Naive thymus-derived CD4-positive, alpha-beta T cell (primary cell): ENCODE data around the gene SLA2. TPM values are rescaled to one million over a fixed set of nuclear protein-coding genes. Genes with fewer than 3 reads are reported as not detected.
"Not testable (repeated sequence)": the region's sequence is repeated elsewhere in the genome, so short reads cannot be mapped to it uniquely, and the experiment has no call there.

Source experiments
- ATAC-seq: fragments of 150-1000 bp; cut with Tn5 transposase; 2 replicates; pipeline ENCODE4 v1.10.0; 2021; ENCODE audit warnings: mild to moderate bottlenecking, moderate library complexity
- CTCF ChIA-PET: fragments of 350-600 bp; sonication (Branson Sonifier 250); formaldehyde crosslinking; loops from one replicate; lab custom pipeline; 2021; ENCODE audit warnings: antibody characterized with exemption; lab: Charles Lee
- POLR2A ChIA-PET: fragments of 350-600 bp; sonication (Branson Sonifier 250); formaldehyde crosslinking; loops from one replicate; lab custom pipeline; 2021; ENCODE audit warnings: antibody characterized with exemption, inconsistent platforms; lab: Charles Lee
- DNase-seq, 9 donors: peaks; one replicate each; pipeline versions ENCODE4 v3.0.0 to v3.0.0-alpha.2; 2020 to 2022; ENCODE audit warnings: mixed read lengths in 1 of 9
- H3K27ac ChIP-seq: one replicate; pipeline ENCODE4 v1.7.0; 2013; ENCODE audit warnings: mild to moderate bottlenecking, low read depth, low read length, moderate library complexity
- H3K27me3 ChIP-seq, 2 donors: one replicate each; pipeline ENCODE4 v1.7.0; 2013; ENCODE audit warnings: low read length in 2 of 2, mild to moderate bottlenecking in 2 of 2, moderate library complexity in 2 of 2; ENCODE audit not compliant: control insufficient read depth in 2 of 2, insufficient read depth in 2 of 2
- H3K36me3 ChIP-seq, 3 experiments: 1 replicate in 2 of 3; 2 replicates in 1 of 3; pipeline ENCODE4 v1.7.0; 2013; ENCODE audit warnings: low read length in 3 of 3, mild to moderate bottlenecking in 3 of 3, moderate library complexity in 1 of 3; ENCODE audit not compliant: insufficient read depth in 3 of 3, control insufficient read depth in 2 of 3
- H3K4me1 ChIP-seq, 2 donors: one replicate each; pipeline ENCODE4 v1.7.0; 2013; ENCODE audit warnings: low read length in 2 of 2, mild to moderate bottlenecking in 2 of 2, moderate library complexity in 1 of 2; ENCODE audit not compliant: control insufficient read depth in 2 of 2, insufficient read depth in 2 of 2
- H3K4me3 ChIP-seq: 2 replicates; pipeline ENCODE4 v1.7.0; 2013; ENCODE audit warnings: mild to moderate bottlenecking, low read length
- H3K9me3 ChIP-seq, 3 experiments: 1 replicate in 2 of 3; 2 replicates in 1 of 3; pipeline ENCODE4 v1.7.0; 2013; ENCODE audit warnings: low read length in 3 of 3; ENCODE audit not compliant: control insufficient read depth in 2 of 3
- H3K27ac Mint-ChIP-seq, 9 donors: one replicate each; pipeline ENCODE4 v1.8.0; 2020 to 2022; ENCODE audit warnings: mixed read lengths in 9 of 9, mild to moderate bottlenecking in 8 of 9, moderate library complexity in 5 of 9, inconsistent platforms in 2 of 9
- H3K27me3 Mint-ChIP-seq, 5 donors: one replicate each; pipeline ENCODE4 v1.8.0; 2021 to 2022; ENCODE audit warnings: mixed read lengths in 5 of 5, mild to moderate bottlenecking in 1 of 5
- H3K36me3 Mint-ChIP-seq, 5 donors: one replicate each; pipeline ENCODE4 v1.8.0; 2020 to 2022; ENCODE audit warnings: mixed read lengths in 5 of 5, mild to moderate bottlenecking in 3 of 5, inconsistent platforms in 1 of 5
- H3K4me1 Mint-ChIP-seq, 7 donors: one replicate each; pipeline ENCODE4 v1.8.0; 2020 to 2022; ENCODE audit warnings: mixed read lengths in 7 of 7, mild to moderate bottlenecking in 3 of 7, inconsistent platforms in 1 of 7
- H3K4me3 Mint-ChIP-seq, 10 donors: one replicate each; pipeline ENCODE4 v1.8.0; 2020 to 2022; ENCODE audit warnings: mild to moderate bottlenecking in 10 of 10, mixed read lengths in 10 of 10, moderate library complexity in 6 of 10, inconsistent platforms in 2 of 10
- H3K9me3 Mint-ChIP-seq, 11 donors: one replicate each; pipeline ENCODE4 v1.8.0; 2020 to 2022; ENCODE audit warnings: mixed read lengths in 11 of 11, mild to moderate bottlenecking in 4 of 11, inconsistent platforms in 1 of 11, moderate library complexity in 1 of 11
- intact Hi-C, 2 donors: fragments of 100-400 bp; cut with micrococcal nuclease; formaldehyde crosslinking; loops; one replicate each; pipeline ENCODE4 v1.15.1; 2023
- polyA plus RNA-seq, 2 donors: library from polyadenylated mRNA; unstranded; fragments of 300-500 nt; fragmentation: Illumina TruSeq; gene quantifications; one replicate each; pipeline ENCODE4 v1.2.3, GENCODE V29; 2021
- total RNA-seq, 6 experiments: library from RNA in 5 of 6; stranded (reverse) in 5 of 6; gene quantifications; 1 replicate in 5 of 6; 2 replicates in 1 of 6; pipeline ENCODE4 v1.2.3 and lab custom pipeline; 2021 to 2026

The SLA2 gene
- total and polyA plus RNA-seq, 7 experiments from 2014 or later: 11.0 to 80.7 (median 29.2) TPM

DNA sequence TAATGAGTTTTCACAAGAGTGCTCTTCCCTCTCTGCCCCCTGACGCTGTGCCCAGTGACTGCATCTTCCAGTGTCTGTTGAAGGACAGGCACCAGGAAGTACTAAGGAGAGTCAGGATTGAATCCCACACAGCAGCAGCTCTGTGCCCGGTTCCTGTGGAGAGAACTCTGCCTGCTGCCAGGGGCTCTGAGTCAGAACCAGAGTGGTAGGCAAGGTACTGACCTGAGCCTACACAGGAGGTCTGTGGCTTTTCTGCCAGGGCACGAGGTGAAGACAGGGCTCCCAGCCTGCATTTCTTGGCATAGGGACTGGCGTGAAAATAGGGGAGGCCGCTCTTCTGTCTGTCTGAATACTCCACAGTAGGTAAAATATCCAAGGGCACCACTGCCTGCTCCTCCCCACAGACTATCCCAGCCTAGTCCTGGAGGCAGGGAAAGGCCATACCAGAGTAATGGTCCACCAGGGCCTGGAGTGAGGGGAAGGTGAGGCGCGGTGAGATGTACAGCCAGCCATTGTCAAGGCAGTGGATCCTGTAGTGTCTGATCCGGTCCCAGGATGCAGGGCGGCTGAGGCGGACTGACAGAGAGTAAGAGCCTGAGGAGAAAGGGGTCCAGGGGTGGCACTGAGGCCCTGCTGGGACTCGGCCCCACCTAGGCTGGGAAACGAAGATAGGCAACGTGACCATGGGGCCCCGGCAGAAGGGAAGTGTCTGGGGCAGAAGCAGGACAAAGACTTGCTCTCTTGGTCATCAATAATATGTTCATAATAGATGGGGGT is 31.0 kb downstream of the SLA2 start:
- intact Hi-C loops: loop anchor here (5.0 to 10.0 kb wide), 2 partner anchors 247 to 250 kb away; a partner anchor contains a TSS
- H3K27me3 Mint-ChIP-seq: no peaks in the 10 kb centered on the region

DNA sequence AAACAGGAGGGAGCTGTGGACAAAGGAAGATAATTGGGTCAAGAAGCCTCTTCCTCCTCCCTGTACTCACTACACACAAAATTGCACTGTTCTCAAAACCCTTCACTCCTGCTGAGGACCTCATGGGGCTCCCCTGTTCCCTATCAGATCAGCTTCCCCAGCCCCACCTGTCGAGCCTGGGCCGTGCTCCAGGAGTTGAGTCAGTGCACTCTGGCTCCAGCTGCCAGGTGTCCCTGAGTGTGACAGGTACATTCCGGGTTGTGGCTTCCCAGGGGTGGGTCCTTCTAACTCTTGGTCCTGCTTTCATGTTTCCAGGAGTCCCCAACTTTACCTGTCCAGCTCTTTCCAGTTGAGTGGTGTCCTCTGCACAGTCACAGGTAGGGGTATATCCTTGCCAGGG is 32.0 kb downstream of the SLA2 start:
- CTCF ChIA-PET: interaction anchor here (0.5 to 2.9 kb wide), 6 partner anchors 21 to 242 kb away, joined by 3 to 15 read pairs (median 4); partner anchors contain the start of gene SLA2
- intact Hi-C loops: loop anchor here (2.0 to 10.0 kb wide), 4 partner anchors 31 to 251 kb away; partner anchors contain the start of gene NDRG3 (in 1 of the 2)
- Mint-ChIP-seq H3K4me1 (peaks cover 5 to 28% (median 18%) of the 10 kb centered on the region in 7 donors), H3K27ac (peak overlapping the region in 5 of 9 donors; percentile 14 to 85 (median 33)), H3K9me3 (peaks cover 0 to 2% (median 0%) of the 10 kb centered on the region in 11 donors), H3K4me3 (no peak overlapping the region), H3K36me3 (peaks cover 0 to 36% (median 7%) of the 10 kb centered on the region in 5 donors), H3K27me3 (no peaks in the 10 kb centered on the region)
- no peaks in the 10 kb centered on the region for H3K4me1 ChIP-seq
- no peak overlapping the region for H3K4me3 ChIP-seq
- H3K27me3 ChIP-seq: no peaks in the 10 kb centered on the region
- POLR2A ChIA-PET: interaction anchor here (0.9 to 2.4 kb wide), 3 partner anchors 8 to 42 kb away, joined by 3 to 15 read pairs (median 3); partner anchors contain the start of genes RAB5IF and SLA2
- peaks cover 14 to 65% (median 24%) of the 10 kb centered on the region in 3 experiments for H3K36me3 ChIP-seq
- ATAC-seq: no peak
- DNase-seq: no peak
- H3K27ac ChIP-seq: peak overlapping the region; percentile 21
- no peaks in the 10 kb centered on the region for H3K9me3 ChIP-seq

More for the DNA sequence above, 31.0 kb downstream of the SLA2 start:
- Mint-ChIP-seq H3K36me3 (peaks cover 0 to 29% (median 7%) of the 10 kb centered on the region in 5 donors), H3K27ac (peak overlapping the region in 8 of 9 donors; percentile 17 to 77 (median 50)), H3K4me1 (peaks cover 5 to 21% (median 18%) of the 10 kb centered on the region in 7 donors), H3K4me3 (no peak overlapping the region), H3K9me3 (no peaks in the 10 kb centered on the region)
- Histone ChIP-seq H3K27ac (peak overlapping the region; percentile 41), H3K4me1 (no peaks in the 10 kb centered on the region), H3K27me3 (no peaks in the 10 kb centered on the region), H3K36me3 (peaks cover 10 to 55% (median 24%) of the 10 kb centered on the region in 3 experiments), H3K4me3 (no peak overlapping the region), H3K9me3 (no peaks in the 10 kb centered on the region)
- POLR2A ChIA-PET: interaction anchor here (0.7 to 2.4 kb wide), 3 partner anchors 9 to 1636 kb away, joined by 3 to 15 read pairs (median 3); partner anchors contain the start of genes RAB5IF and SLA2
- ATAC-seq: no peak
- DNase-seq: no peak
- CTCF ChIA-PET: interaction anchor here (0.8 to 2.9 kb wide), 3 partner anchors 31 to 241 kb away, joined by 3 to 15 read pairs (median 7); partner anchors contain the start of gene SLA2

GRCh38 chr20:36611625-36612024 is 34.4 kb downstream of the SLA2 start:
- Mint-ChIP-seq H3K27ac (peak overlapping the region in 2 of 9 donors; percentile 43 to 72), H3K9me3 (peaks cover 0 to 2% (median 0%) of the 10 kb centered on the region in 11 donors), H3K36me3 (peaks cover 0 to 36% (median 7%) of the 10 kb centered on the region in 5 donors), H3K4me1 (peaks cover 16 to 42% (median 27%) of the 10 kb centered on the region in 7 donors), H3K27me3 (no peaks in the 10 kb centered on the region), H3K4me3 (no peak overlapping the region)
- ChIA-PET POLR2A (interaction anchor here (0.7 to 0.9 kb wide), 3 partner anchors 34 to 135 kb away, joined by 3 to 4 read pairs (median 3); partner anchors contain the start of genes NDRG3 and SLA2), CTCF (interaction anchor here (0.9 to 2.9 kb wide), 8 partner anchors 18 to 145 kb away, joined by 3 to 43 read pairs (median 4); partner anchors contain the start of gene SLA2)
- no peak for DNase-seq
- H3K27ac ChIP-seq: no peak overlapping the region
- intact Hi-C loops: loop anchor here (1.0 to 10.0 kb wide), 9 partner anchors 33 to 276 kb away; partner anchors contain the start of genes DSN1 (in 1 of the 2), NDRG3 (in 1 of the 2) and SLA2 (in 1 of the 2)
- no peak for ATAC-seq
- H3K4me3 ChIP-seq: no peak overlapping the region
- peaks cover 13% of the 10 kb centered on the region in 2 donors for H3K4me1 ChIP-seq
- H3K36me3 ChIP-seq: peaks cover 14 to 79% (median 28%) of the 10 kb centered on the region in 3 experiments
- H3K27me3 ChIP-seq: no peaks in the 10 kb centered on the region
- H3K9me3 ChIP-seq: no peaks in the 10 kb centered on the region

- not testable (repeated sequence) for H3K9me3 ChIP-seq, H3K9me3 Mint-ChIP-seq, H3K27me3 Mint-ChIP-seq, DNase-seq, H3K27me3 ChIP-seq, H3K4me3 ChIP-seq, ATAC-seq
- peak overlapping the region; percentile 91 for H3K27ac ChIP-seq
- H3K36me3 ChIP-seq: peaks cover 10 to 57% (median 16%) of the 10 kb centered on the region in 3 experiments
- peaks cover 16 to 20% of the 10 kb centered on the region in 2 donors for H3K4me1 ChIP-seq
- H3K36me3 Mint-ChIP-seq: peaks cover 0 to 23% (median 5%) of the 10 kb centered on the region in 5 donors
- H3K4me3 Mint-ChIP-seq: peak overlapping the region in 1 of 10 donors; percentile 96
- ChIA-PET CTCF (interaction anchor here (0.7 kb wide), 1 partner anchor 464 kb away, joined by 3 read pairs; no protein-coding TSS in a partner anchor), POLR2A (interaction anchor here (0.7 to 5.7 kb wide), 4 partner anchors 15 to 371 kb away, joined by 3 to 84 read pairs (median 4); no protein-coding TSS in a partner anchor)
- intact Hi-C loops: loop anchor here in 1 of 2 donors (5.0 kb wide), 1 partner anchor 919 kb away; the partner anchor contains the start of gene BLCAP
- H3K4me1 Mint-ChIP-seq: peaks cover 22 to 47% (median 30%) of the 10 kb centered on the region in 7 donors
- H3K27ac Mint-ChIP-seq: peak overlapping the region in 5 of 9 donors; percentile 14 to 99 (median 71)
Observed at GRCh38 chr20:36608388-36608728, 37.6 kb downstream of the SLA2 start.

GRCh38 chr20:36607586-36608387 is 38.2 kb downstream of the SLA2 start:
- H3K9me3 Mint-ChIP-seq: peaks cover 0 to 4% (median 0%) of the 10 kb centered on the region in 11 donors
- DNase-seq (no peak), ATAC-seq (no peak)
- peaks cover 0 to 3% (median 0%) of the 10 kb centered on the region in 5 donors for H3K27me3 Mint-ChIP-seq
- ChIA-PET CTCF (no interaction called here), POLR2A (interaction anchor here (1.3 to 5.7 kb wide), 3 partner anchors 14 to 371 kb away, joined by 3 to 84 read pairs (median 4); no protein-coding TSS in a partner anchor)
- Histone ChIP-seq H3K27ac (peak overlapping the region; percentile 91), H3K4me3 (no peak overlapping the region), H3K36me3 (peaks cover 10 to 54% (median 10%) of the 10 kb centered on the region in 3 experiments), H3K27me3 (no peaks in the 10 kb centered on the region), H3K9me3 (no peaks in the 10 kb centered on the region), H3K4me1 (peaks cover 16 to 20% of the 10 kb centered on the region in 2 donors)
- intact Hi-C loops: loop anchor here in 1 of 2 donors (5.0 kb wide), 1 partner anchor 920 kb away; the partner anchor contains the start of gene BLCAP
- H3K27ac Mint-ChIP-seq: peak overlapping the region; percentile 34 to 99 (median 78)
- H3K4me1 Mint-ChIP-seq: peaks cover 17 to 43% (median 25%) of the 10 kb centered on the region in 7 donors
- peaks cover 0 to 22% (median 4%) of the 10 kb centered on the region in 5 donors for H3K36me3 Mint-ChIP-seq
- H3K4me3 Mint-ChIP-seq: peak overlapping the region; percentile 62 to 99 (median 96)
